Right lung (tissue), 5 donors: ENCODE results near the gene FUBP1. TPM values are rescaled to one million over a fixed set of nuclear protein-coding genes. Genes with fewer than 3 reads are reported as not detected.
"Not testable (repeated sequence)": the region's sequence is repeated elsewhere in the genome, so short reads cannot be mapped to it uniquely, and the experiment has no call there.

ENCODE experiments used
- DNase-seq, 2 donors: peaks; one replicate each; pipeline ENCODE4 v3.0.0-alpha.2; 2013
- polyA plus RNA-seq, 5 donors: library from polyadenylated mRNA; unstranded; fragments of 120-200 nt; gene quantifications; one replicate each; pipeline versions ENCODE4 v1.2.1 to v1.2.3, GENCODE V29; 2013; ENCODE audit warnings: inconsistent platforms in 1 of 5, low replicate concordance in 1 of 5; ENCODE audit not compliant: insufficient read length in 5 of 5, insufficient read depth in 1 of 5

FUBP1 gene
- polyA plus RNA-seq, 5 donors: 270 to 478 (median 380) TPM

DNA sequence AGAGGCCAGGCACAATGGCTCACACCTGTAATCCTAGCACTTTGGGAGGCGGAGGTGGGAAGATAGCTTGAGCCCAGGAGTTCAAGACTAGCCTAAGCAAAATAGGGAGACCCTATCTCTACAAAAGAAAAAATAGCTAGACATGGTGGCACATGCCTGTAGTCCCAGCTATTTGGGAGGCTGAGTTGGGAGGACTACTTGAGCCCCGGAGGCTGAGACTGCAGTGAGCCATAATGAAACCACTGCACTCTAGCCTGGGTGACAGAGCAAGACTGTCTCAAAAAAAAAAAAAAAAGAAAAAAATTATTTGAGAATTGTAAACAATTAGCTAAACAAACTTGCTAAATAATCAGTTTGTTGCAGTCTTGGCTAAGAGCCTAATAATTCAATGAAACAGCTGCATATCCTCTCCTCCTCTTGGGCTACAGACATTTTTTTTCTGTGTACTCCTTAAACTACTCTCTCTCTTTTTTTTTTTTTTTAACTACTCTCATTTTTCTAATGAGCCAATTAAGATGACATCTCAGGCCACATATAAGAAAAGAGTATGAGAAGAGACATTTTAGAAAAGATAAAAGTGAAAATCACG, 15.3 kb upstream of the FUBP1 start:
- peak; percentile 55 to 66 for DNase-seq

DNA sequence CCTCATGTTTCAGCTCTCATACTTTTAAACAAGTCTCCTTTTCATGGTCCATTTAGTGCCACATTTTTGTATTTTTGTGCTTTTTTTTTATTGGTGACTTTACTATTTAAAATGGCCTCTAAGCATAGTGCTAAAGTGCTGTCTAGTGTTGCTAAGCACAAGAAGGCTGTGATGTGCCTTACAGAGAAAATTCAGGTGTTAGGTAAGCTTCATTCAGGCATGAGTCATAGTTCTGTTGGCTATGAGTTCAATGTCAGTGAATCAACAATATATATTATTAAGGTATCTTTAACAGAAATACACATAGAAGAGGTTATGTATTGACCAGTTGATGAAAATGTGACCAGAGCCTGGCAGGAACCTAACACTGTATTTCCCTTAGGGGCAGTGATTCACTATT, 12.8 kb upstream of the FUBP1 start:
- DNase-seq: no peak

- DNase-seq: no peak
Measured at GRCh38 chr1:77990629-77991204, 11.8 kb upstream of the FUBP1 start.

GRCh38 chr1:77989744-77990143, 10.9 kb upstream of the FUBP1 start:
- no peak for DNase-seq

GRCh38 chr1:77987919-77988318, 9.0 kb upstream of the FUBP1 start:
- no peak for DNase-seq

GRCh38 chr1:77986810-77987209, 7.9 kb upstream of the FUBP1 start:
- DNase-seq: no peak

GRCh38 chr1:77984629-77985028, 5.8 kb upstream of the FUBP1 start:
- DNase-seq: no peak

GRCh38 chr1:77983997-77984355, 5.1 kb upstream of the FUBP1 start:
- DNase-seq: no peak

DNA sequence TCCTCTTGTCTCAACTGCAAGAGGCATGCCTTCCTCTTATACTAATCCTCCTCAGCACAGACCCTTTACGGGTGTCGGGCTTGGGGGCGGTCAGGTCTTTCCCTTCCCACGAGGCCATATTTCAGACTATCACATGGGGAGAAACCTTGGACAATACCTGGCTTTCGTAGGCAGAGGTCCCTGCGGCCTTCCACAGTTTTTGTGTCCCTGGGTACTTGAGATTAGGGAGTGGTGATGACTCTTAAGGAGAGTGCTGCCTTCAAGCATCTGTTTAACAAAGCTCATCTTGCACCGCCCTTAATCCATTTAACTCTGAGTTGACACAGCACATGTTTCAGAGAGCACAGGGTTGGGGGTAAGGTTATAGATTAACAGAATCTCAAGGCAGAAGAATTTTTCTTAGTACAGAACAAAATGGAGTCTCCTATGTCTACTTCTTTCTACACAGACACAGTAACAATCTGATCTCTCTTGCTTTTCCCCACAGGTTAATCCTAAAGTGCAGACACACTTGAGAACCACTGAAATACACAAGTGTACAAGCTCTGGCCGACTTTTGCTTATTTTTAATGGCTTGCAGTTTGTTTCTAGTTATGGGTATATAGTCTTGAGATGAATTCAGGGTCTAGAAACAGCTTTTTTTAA, 4.6 kb upstream of the FUBP1 start:
- not testable (repeated sequence) for DNase-seq

- DNase-seq: peak; percentile 78 to 88
Measured at GRCh38 chr1:77978293-77978968, 441 bp downstream of the FUBP1 start.

DNA sequence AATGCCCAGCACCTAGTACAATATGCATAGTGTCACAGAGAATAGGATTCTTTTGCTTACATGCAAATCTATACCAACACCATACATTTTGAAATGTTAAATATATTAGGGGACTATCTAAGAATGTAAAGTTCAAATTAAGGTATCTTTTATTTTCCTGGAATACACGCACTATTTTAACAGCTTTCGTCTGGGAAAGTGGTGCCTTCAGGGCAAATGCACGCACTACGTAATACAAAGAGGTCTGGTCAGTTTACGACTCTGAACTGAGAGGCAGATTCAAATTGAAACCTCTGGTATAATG, 931 bp downstream of the FUBP1 start:
- no peak for DNase-seq

DNA sequence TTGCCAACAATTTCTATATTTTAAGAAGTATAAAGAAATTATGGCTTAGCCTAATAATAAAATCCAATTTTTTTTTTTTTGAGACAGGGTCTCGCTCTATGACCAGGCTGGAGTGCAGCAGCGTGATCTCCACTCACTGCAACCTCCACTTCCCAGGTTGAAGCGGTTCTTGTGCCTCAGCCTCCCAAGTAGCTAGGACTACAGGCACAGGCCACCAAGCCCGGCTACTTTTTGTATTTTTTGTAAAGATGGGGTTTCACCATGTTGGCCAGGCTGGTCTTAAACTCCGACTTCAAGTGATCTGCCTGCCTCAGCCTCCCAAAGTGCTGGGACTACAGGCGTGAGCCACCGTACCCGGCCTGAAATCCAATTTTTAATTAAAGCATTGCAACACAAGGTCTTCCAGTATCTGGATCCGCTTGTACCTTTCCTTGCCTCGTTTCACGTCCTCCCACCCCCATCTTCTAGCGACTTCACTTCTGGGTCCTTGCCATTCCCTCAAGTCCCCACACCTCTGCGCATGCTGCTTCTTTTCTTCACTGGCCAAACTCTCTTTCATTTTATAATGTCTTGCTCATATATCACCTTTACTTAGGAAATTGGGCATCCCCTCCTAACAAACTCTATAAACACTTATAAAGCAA, 2.3 kb downstream of the FUBP1 start:
- DNase-seq: no peak

- no peak for DNase-seq
Measured at GRCh38 chr1:77975907-77976306, 3.0 kb downstream of the FUBP1 start.

DNA sequence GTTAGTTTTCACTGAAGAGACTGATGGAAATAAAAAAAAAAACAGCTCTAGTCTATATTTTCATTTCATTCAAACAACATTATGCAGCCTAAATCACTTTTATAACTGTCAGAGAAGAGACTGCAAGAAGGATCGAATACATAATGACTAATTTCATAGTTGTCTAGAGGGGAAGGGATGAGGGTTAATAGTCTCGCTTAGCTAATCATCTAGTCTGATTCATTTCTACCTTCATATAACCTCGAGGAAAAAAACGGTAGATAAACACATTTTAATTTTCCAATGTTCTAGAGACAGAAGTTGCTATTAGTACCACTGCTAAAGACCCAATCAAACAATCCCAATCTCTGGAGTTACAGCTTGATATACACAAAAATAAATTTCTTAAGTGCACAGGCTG, 3.5 kb downstream of the FUBP1 start:
- DNase-seq: no peak

DNA sequence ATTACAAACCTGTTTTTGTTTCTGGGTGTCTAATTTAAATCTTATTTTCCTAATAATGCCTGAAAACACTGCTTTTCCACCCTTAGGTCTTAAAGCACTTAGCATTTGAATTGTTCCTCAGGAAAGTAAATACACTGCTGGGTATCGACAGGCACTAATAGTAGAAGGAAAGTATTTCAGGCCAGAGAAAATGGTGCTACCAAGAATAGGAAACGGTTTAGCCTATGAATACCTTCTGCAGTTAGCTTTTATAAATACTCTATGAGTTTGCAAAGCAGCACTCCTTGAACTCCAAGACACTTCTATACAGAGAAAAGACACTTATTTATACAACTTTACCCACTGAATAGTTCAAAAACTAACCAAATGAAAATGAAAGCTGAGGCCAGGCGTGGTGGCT, 6.8 kb downstream of the FUBP1 start:
- DNase-seq: no peak

GRCh38 chr1:77970192-77970591, 8.7 kb downstream of the FUBP1 start:
- no peak for DNase-seq

DNA sequence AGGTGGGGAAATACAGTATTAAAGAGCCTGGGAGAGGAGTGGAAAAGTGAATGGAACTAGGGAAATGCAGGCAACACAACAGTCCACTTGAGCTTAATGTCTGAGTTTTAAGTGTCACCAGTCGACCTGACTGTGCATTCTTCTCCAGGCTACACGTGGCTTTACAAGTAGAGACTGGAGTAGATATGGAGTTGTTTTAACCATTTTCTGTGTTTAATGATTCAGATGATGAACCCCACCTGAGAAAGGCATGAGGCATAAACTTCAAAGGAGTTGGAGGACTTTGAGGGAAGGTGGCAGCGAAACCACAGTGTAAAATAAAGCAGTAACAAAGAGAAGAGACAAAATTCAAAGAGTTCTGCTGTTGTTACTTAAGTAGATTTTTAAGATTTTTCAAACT, 12.6 kb downstream of the FUBP1 start:
- DNase-seq: no peak

GRCh38 chr1:77961392-77961791, 17.5 kb downstream of the FUBP1 start:
- DNase-seq: no peak

DNA sequence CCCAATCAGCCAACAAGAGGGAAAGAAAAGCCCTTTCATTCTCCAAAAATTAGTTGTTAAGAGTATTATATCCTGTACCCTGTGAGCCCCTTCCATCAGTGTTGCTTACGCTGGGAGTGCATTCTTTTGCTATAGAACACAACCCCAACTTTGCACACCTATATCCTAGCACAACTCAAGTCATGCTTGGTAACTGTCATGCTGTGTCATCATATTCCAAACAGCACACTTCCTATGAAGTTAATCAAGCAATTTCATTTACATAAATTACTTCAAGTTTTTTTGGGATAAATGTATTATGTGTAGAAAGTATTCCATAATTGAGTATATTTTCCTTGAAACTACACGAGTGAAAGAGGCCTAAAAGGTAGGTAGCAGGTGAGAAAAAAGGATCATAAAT, 20.0 kb downstream of the FUBP1 start:
- no peak for DNase-seq

DNA sequence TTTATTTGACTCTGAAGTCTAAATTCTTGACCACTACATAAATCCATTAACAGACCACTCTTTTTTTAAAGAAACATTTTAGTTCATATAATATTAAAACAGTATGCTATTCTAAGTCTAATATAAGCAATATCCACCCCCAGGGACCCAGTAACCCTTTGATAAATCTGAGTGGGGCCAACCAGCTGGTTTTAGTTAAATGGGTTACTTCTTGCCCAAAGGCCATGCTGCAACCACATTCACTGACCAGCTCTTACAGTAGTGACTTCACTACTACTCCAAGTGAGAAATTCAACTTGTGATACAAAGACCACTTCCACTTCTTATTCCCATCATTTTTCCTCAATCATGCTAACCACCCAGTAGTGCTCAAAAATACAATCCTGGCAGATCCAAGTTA, 20.5 kb downstream of the FUBP1 start:
- no peak for DNase-seq

GRCh38 chr1:77956464-77956863, 22.4 kb downstream of the FUBP1 start:
- no peak for DNase-seq

DNA sequence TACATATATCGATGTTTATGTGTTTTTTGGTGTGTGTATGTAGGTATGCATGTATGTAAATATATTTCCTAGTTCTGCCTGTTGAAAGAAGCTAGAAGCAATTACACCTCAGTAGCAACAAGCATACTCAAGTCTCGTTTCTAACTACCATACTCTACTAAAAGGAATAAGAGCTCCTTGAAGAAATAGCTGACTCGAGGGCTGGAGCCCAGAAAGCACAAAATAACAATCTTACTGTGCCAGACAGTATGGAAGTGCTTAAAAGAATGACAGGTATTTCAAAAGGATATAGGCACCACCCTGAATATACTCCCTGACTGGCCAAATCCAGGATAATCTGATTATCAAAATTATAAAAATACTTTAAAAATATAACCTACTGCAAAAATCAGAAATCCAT, 23.2 kb downstream of the FUBP1 start:
- DNase-seq: no peak

DNA sequence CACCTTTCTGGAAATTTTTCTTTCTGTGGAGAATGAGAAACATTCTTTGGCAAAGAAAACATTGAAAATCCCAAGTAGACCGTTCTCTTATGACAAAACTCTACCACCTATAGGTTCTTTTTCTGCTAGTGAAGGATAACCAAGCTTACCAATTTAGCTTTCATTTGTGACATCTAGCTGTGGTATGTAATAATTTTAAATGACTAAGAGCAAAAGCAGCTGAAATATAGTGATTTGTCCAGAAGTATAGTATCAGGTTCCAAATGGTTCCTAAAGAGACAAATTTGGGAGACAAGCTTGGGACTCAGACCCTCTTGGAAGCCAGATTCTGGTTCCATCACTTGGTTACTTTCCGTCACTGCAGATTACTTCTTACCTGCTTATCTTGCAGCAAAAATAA, 24.4 kb downstream of the FUBP1 start:
- no peak for DNase-seq
